HG02642 (cell line): ENCODE measurements around the gene SHISAL2B.
"Not testable (repeated sequence)": the region's sequence is repeated elsewhere in the genome, so short reads cannot be mapped to it uniquely, and the experiment has no call there.

Source experiments
- ATAC-seq: cut with Tn5 transposase; IDR thresholded peaks from one replicate; pipeline ENCODE4 v1.9.1; 2021; ENCODE audit warnings: mild to moderate bottlenecking; ENCODE audit not compliant: unreplicated experiment, poor library complexity

The SHISAL2B gene

DNA sequence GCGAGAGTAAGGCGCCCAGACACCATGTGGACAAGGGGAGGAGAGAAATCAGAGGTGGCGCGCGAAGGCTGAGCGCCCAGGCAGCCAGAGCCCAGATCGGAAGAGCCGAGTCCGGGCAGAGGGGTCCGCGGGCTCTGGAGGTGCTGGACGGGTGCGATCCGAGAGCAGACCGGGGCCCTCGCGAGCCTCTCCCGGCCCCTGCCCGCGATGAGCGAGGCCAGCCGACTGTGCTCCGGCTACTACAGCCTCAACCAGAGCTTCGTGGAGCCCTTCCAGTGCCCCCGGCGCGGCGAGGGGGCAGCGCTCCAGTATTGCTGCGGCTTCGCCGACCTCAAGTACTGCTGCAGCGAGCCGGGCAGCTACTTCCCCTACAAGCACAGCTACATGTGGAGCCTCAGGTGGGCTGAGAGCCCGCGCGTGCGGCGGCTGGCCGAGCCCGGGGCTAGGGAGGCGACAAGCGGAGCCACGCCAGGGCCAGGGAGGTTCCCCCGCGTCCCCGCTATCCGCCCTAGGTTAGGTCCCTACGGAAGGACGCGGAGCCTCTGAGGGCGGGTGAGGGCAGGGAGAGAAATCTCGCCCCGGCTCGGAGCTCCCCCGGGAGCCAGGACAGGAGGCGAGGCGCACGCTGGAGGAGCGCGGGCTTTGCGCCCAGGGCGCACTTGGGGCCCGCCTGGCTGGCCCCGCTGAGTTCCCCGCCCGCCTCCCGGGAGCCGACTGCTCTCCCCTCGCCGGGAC lies at the start of gene SHISAL2B:
SHISAL2B (plus strand) TSS at position 87 of the 735 bp plus-strand sequence; CDS start at position 208, 121 bp downstream.
- no peak for ATAC-seq

GRCh38 chr5:64644831-64645230 lies 45.5 kb upstream of the SHISAL2B start:
- no peak for ATAC-seq

- no peak for ATAC-seq
These were observed 44.1 kb upstream of the SHISAL2B start for GRCh38 chr5:64646169-64646568.

DNA sequence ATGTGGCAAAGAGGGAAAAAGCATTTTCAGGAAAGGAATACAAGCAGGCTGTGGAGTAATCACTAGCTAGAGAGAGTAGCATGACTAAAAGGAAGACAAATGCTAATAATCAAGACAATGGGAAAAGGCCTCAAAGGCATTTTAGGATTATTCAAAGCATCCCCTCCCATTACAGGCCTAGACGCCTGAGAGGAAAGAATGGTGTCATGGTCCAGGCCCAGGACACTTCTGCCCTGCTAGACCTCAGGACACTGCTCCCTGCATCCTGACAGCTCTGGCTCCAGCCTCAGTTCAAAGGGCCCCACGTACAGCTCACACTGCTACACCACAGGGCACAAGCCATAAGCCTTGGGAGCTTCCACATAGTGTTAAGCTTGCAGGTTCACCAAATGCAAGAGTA lies 40.8 kb upstream of the SHISAL2B start:
- ATAC-seq = no peak

GRCh38 chr5:64653766-64654560 lies 36.3 kb upstream of the SHISAL2B start:
- no peak for ATAC-seq

GRCh38 chr5:64654561-64654938 lies 35.8 kb upstream of the SHISAL2B start:
- no peak for ATAC-seq

- ATAC-seq = no peak
These were observed 34.7 kb upstream of the SHISAL2B start for GRCh38 chr5:64655596-64655995.

DNA sequence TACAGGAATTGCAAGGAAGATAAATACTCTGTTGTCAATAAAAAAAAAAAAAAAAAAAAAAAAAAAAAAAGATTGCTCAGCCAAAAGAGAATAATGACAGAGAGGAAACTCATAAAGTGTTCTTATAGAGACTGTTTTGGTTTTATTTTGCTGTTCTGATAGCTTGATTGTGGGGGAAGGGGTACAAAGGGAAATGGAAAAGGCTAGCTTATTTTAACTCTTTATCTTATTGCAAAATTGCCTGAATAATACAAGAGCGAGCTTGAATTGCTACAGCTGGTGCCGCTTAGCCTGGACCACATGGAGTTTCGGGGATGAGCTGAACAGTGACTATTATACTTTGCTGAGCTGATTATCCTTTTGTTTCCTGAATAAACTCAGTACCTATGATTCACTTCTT lies 31.0 kb upstream of the SHISAL2B start:
- ATAC-seq = no peak

DNA sequence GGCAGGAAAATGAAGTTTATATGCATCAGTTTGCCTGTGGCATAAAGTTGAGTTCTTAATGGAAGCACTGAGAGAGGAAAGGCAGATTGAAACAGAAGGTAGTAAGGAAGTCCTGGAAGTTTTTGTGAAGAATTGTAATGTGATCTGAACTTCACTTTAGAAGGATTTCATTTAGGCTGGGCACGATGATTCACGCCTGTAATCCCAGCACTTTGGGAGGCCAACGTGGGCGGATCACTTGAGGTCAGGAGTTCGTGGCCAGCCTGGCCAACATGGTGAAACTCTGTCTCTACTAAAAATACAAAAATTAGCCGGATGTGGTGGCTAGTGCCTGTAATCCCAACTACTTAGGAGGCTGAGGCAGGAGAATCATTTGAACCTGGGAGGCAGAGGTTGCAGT lies 27.1 kb upstream of the SHISAL2B start:
- not testable (repeated sequence) for ATAC-seq

GRCh38 chr5:64665243-64665642 lies 25.1 kb upstream of the SHISAL2B start:
- ATAC-seq = no peak

- ATAC-seq = no peak
These were observed 24.2 kb upstream of the SHISAL2B start for GRCh38 chr5:64666078-64666477.

DNA sequence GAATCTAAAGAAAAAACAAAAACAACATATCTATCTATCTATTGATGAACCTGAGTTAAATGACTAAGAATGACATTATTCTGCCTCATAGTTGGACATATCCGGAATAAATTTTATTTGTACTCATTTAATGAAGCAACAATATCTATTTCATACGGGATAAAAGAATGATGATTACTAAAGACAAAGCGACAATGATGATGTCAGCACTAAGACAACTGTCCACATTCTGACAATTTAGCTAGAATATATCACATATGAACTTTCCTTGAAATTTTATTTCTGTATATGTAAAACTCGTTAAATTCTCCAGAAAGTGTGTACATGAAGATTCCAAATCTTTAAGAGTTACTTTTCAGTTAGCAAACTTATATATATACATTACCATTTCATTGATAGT lies 23.2 kb upstream of the SHISAL2B start:
- no peak for ATAC-seq

DNA sequence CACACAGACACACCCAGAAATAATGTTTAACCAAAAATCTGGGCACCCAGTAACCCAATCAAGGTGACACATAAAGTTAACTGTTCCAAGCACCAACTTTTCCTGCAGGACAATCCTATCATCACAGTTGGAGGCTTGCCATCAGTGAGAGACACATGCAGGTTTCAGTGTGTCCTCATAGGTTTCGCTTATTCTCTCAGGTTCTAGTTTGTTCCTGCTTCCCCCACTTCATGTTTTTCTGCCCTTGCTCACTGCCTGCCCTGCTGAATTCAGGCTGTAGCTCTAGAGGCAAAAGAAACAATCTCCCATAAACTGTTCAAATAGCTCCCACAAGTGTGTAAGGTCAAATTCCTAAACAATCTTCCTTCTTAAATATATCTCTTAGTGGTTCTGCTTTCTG lies 20.0 kb upstream of the SHISAL2B start:
- no peak for ATAC-seq

- ATAC-seq = no peak
These were observed 18.6 kb upstream of the SHISAL2B start for GRCh38 chr5:64671678-64672077.

DNA sequence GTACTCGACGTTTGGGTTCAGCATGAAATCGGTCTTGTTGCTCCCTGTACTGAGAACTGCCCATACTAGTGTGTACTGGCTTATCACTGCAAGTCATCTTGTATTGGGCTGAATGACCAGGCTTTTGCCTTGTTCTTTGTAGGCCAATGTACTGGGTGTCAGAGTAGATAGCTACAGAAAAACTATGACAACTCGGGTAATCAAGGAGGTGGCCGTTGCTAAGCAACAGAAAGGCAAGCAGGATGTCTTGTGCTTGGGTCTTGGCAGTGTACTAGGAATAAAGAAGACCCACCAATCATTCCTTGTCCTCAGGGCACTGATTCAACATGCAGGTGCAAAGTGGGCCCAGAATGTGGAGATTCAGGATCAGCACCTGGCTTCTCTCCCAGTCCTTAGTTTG lies 11.9 kb upstream of the SHISAL2B start:
- no peak for ATAC-seq

GRCh38 chr5:64680289-64680688 lies 10.0 kb upstream of the SHISAL2B start:
- ATAC-seq = no peak

GRCh38 chr5:64682608-64683007 lies 7.7 kb upstream of the SHISAL2B start:
- ATAC-seq = no peak

DNA sequence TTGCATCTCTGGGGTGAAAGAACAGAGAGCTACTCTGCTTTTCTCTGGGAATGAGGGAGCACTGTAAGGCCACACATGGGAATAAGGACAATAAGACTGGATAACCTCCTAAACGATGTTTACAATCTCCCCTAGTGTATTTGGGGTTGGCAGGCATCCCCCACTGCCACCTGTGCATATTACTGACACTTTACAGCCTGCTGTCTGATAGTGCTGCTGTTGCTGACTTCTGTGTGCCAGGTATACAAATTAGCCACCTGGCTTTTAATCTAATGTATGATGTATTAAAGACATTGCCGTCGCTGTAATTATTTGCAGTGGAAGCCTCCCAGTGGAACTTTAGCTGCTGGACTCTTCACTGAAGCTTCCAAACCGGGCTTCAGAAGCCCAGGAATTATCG lies 4.4 kb upstream of the SHISAL2B start:
- no peak for ATAC-seq

- no peak for ATAC-seq
These were observed 1.9 kb upstream of the SHISAL2B start for GRCh38 chr5:64688391-64688790.

GRCh38 chr5:64688965-64689364 lies 1.3 kb upstream of the SHISAL2B start:
- no peak for ATAC-seq

DNA sequence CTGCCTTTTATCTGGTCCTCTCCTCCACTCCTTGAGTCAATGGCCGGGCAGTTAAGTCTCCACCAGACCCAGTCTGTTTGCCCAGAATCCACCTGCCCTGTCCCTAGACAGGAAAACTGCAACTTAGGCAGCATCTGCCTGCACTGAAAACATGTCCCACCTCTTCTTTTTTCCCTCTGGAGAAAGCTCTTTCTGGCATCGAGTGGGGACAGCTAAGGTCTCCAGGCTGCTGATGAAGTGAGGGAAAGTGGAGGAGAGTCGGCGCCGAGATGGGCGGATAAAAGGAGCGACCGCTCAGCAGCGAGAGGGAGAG lies 243 bp upstream of the SHISAL2B start:
- ATAC-seq = no peak

DNA sequence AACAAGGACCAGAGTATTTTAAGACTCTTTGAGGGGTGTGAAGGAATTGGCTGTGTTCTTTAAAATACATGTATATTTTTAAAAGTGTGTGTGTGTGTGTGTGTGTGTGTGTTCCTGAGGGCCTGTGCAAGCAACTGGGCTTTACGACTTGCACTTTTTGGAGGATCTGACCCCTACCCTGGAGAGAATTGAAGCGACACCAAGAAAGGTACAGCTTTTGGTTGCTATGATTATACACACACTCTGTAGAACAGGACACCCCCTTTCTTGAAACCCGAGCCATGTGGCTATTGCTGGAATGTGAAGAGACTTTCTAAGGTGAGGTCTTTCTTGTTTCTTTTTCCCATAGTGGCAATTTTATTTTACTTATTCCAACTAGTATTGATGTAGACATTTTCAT lies 988 bp downstream of the SHISAL2B start:
- ATAC-seq = no peak
